Suprapubic skin (tissue), 3 donors: ENCODE measurements around the gene PIGR.

ENCODE experiments used
- POLR2AphosphoS5 ChIP-seq, 3 donors: sonication (generic); formaldehyde crosslinking; IDR thresholded peaks; one replicate each; pipeline ENCODE4 v1.6.1; 2017; ENCODE audit warnings: antibody characterized with exemption in 3 of 3
- TF ChIP-seq, protein P1 (sequence below), 2 donors: fragments of 200-600 bp in 1 of 2; fragments of 450-650 bp in 1 of 2; sonication (generic) in 1 of 2; IDR thresholded peaks; one replicate each; pipeline ENCODE4 v1.5.1; 2016 to 2019; ENCODE audit warnings: antibody characterized with exemption in 2 of 2, mild to moderate bottlenecking in 1 of 2, moderate library complexity in 1 of 2

DNA sequence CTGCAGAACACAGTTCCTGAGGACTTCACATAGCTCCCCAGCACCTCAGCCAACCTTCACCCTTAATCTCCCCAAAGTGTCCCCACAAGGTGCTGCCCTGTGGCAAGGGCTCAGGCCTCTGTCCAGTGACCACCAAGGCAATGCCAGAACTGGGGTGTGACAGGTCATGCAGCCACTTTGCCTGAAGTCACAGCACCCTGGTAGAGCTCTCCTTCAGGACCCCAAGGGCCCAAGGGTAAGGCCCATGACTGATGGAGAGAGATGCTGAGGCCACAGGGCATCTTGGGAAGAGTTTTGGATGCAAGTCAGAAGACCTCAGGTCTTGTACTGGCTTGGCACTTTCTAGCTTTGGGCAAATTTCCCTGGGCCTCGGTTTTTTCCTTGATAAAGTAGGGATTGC, 23.7 kb downstream of the PIGR start:
- TF ChIP-seq, protein P1, sequence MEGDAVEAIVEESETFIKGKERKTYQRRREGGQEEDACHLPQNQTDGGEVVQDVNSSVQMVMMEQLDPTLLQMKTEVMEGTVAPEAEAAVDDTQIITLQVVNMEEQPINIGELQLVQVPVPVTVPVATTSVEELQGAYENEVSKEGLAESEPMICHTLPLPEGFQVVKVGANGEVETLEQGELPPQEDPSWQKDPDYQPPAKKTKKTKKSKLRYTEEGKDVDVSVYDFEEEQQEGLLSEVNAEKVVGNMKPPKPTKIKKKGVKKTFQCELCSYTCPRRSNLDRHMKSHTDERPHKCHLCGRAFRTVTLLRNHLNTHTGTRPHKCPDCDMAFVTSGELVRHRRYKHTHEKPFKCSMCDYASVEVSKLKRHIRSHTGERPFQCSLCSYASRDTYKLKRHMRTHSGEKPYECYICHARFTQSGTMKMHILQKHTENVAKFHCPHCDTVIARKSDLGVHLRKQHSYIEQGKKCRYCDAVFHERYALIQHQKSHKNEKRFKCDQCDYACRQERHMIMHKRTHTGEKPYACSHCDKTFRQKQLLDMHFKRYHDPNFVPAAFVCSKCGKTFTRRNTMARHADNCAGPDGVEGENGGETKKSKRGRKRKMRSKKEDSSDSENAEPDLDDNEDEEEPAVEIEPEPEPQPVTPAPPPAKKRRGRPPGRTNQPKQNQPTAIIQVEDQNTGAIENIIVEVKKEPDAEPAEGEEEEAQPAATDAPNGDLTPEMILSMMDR (IDR thresholded peaks at IDR 0.05) = no peak
- TF ChIP-seq POLR2AphosphoS5 (IDR thresholded peaks at IDR 0.05) = no peak
